ENCODE data around the gene NUCB2. TPM values are rescaled to one million over a fixed set of nuclear protein-coding genes. Genes with fewer than 3 reads are reported as not detected.

The NUCB2 gene
- total RNA-seq, 6 donors from 2014 or later = 24.0 to 167 (median 42.5) TPM

DNA sequence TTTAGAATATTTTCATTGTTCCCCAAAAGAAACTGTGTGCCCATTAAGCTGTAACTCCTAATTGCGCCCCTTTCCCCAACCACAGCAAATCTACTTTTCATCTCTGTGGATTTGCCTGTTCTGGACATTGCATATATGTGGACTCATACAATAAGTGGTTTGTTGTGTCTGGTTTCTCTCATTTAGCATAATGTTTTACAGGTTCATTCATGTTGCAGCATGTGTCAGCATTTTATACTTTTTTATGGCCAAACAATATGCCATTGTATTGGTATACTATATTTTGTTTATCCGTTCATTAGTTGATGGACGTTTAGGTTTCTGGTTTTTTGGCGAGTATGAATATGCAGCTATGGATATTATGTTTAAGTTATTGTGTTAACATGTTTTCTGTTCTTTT, 23.8 kb downstream of the NUCB2 start:
- ATAC-seq (ENCODE audit: low FRiP score in 2 of 2) (no peak), DNase-seq (no peak)
- WGBS, 2 donors = 94 to 96% methylated on average over 4 of the region's 4 CpGs
- Histone ChIP-seq H3K27me3 (no peaks in the 10 kb centered on the region), H3K27ac (no peak overlapping the region), H3K4me3 (no peak overlapping the region), H3K4me1 (no peaks in the 10 kb centered on the region), H3K9me3 (no peaks in the 10 kb centered on the region), H3K36me3 (peaks cover 4 to 79% (median 20%) of the 10 kb centered on the region in 4 donors)
- TF ChIP-seq POLR2A (IDR thresholded peaks at IDR 0.05) = no peak
- no peak for TF ChIP-seq POLR2AphosphoS5 (IDR thresholded peaks at IDR 0.05)
- no peak for TF ChIP-seq CTCF (IDR thresholded peaks at IDR 0.05)
- TF ChIP-seq EP300 (IDR thresholded peaks at IDR 0.05) = no peak

DNA sequence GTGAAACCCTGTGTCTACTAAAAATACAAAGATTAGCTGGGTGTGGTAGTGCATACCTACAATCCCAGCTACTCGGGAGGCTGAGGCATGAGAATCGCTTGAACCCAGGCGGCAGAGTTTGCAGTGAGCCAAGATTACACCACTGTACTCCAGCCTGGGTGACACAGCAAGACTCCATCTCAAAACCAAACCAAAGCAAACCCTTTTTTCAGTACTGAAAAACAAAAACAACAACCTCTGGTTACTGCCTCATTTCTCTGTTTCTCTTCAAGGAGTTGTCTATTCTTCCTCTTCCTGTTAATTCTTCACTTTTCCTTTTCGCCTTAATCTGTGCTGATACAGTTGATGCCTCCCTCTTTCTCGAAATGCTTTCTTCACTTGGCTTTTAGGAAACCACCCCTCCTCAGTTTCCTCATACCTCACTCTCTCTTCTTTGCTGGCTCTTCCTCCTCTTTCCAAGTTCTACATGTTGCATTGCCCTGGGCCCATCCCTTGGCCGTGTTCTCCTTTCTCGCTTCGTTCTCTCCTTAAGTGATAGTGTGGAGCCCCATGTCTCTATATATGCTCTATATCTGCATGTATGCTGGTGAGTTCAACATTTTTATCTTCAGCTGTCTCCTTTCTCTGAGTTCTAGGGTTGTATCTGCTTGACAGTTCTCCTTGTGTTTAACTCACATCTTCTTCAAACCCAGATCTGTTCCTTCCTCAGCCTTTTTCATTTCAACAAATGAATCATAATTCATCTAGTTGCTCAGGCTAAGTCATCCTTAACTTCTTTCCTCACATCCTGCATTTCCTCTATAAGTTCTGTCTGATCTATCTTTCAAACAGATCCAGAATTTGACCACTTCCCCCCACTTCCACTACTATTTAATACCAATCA, 37.1 kb downstream of the NUCB2 start:
- WGBS, 2 donors = 90 to 95% methylated on average over 8 of the region's 8 CpGs
- no peaks in the 10 kb centered on the region for H3K4me1 ChIP-seq
- peaks cover 0 to 82% (median 20%) of the 10 kb centered on the region in 4 donors for H3K36me3 ChIP-seq
- no peaks in the 10 kb centered on the region for H3K9me3 ChIP-seq
- H3K27ac ChIP-seq = no peak overlapping the region
- H3K27me3 ChIP-seq = no peaks in the 10 kb centered on the region
- H3K4me3 ChIP-seq = no peak overlapping the region
- no peak for TF ChIP-seq EP300 (IDR thresholded peaks at IDR 0.05)
- ATAC-seq (ENCODE audit: low FRiP score in 2 of 2) (no peak), DNase-seq (no peak)

DNA sequence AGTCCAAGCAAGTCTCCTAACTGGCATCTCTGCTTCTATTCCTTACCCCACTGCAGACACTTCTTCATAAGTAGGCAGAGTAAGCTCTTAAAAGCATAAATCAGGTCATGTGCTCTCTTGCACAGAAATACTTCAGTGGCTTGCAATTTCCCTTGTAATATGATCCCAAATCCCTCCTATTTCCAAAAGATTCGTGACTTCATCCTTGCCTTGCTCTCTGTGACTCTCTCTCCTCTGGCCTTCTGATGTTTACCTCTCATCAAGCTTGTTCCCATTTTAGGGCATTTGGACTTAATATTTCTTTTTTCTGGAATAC, 37.7 kb downstream of the NUCB2 start:
- TF ChIP-seq EP300 (IDR thresholded peaks at IDR 0.05) (no peak), POLR2A (IDR thresholded peaks at IDR 0.05) (no peak), POLR2AphosphoS5 (IDR thresholded peaks at IDR 0.05) (no peak), CTCF (IDR thresholded peaks at IDR 0.05) (no peak)
- H3K27me3 ChIP-seq = no peaks in the 10 kb centered on the region
- no peak overlapping the region for H3K4me3 ChIP-seq
- no peaks in the 10 kb centered on the region for H3K4me1 ChIP-seq
- DNase-seq (no peak), ATAC-seq (ENCODE audit: low FRiP score in 2 of 2) (peak in 1 of 2 donors; percentile 50)
- H3K27ac ChIP-seq = no peak overlapping the region
- H3K9me3 ChIP-seq = no peaks in the 10 kb centered on the region
- H3K36me3 ChIP-seq = peaks cover 0 to 83% (median 20%) of the 10 kb centered on the region in 4 donors
- 59 to 64% methylated on average over 1 of the region's 1 CpG for WGBS, 2 donors

GRCh38 chr11:17314904-17315426, 38.4 kb downstream of the NUCB2 start:
- no peaks in the 10 kb centered on the region for H3K27me3 ChIP-seq
- no peak overlapping the region for H3K4me3 ChIP-seq
- no peak overlapping the region for H3K27ac ChIP-seq
- peaks cover 0 to 83% (median 18%) of the 10 kb centered on the region in 4 donors for H3K36me3 ChIP-seq
- ATAC-seq (ENCODE audit: low FRiP score in 2 of 2) (no peak), DNase-seq (no peak)
- no peaks in the 10 kb centered on the region for H3K9me3 ChIP-seq
- 83 to 85% methylated on average over 1 of the region's 1 CpG for WGBS, 2 donors
- no peaks in the 10 kb centered on the region for H3K4me1 ChIP-seq
- TF ChIP-seq EP300 (IDR thresholded peaks at IDR 0.05) (no peak), POLR2A (IDR thresholded peaks at IDR 0.05) (no peak), CTCF (IDR thresholded peaks at IDR 0.05) (no peak), POLR2AphosphoS5 (IDR thresholded peaks at IDR 0.05) (no peak)

GRCh38 chr11:17328871-17329494, 52.4 kb downstream of the NUCB2 start:
- Histone ChIP-seq H3K4me1 (no peaks in the 10 kb centered on the region), H3K36me3 (peaks cover 0 to 57% (median 22%) of the 10 kb centered on the region in 4 donors), H3K9me3 (no peaks in the 10 kb centered on the region), H3K27me3 (no peaks in the 10 kb centered on the region), H3K4me3 (no peak overlapping the region), H3K27ac (no peak overlapping the region)
- no peak for ATAC-seq (ENCODE audit: low FRiP score in 2 of 2)
- no peak for TF ChIP-seq EP300 (IDR thresholded peaks at IDR 0.05)
- no peak for TF ChIP-seq POLR2AphosphoS5 (IDR thresholded peaks at IDR 0.05)
- no peak for TF ChIP-seq CTCF (IDR thresholded peaks at IDR 0.05)
- TF ChIP-seq POLR2A (IDR thresholded peaks at IDR 0.05) = no peak
- 88 to 90% methylated on average over 2 to 5 of the region's 5 CpGs for WGBS, 2 donors
- no peak for DNase-seq
